Stomach (tissue), 4 donors: ENCODE measurements around the gene ITPR1.

Experiments used
- POLR2AphosphoS5 ChIP-seq, 3 donors: sonication (generic); formaldehyde crosslinking; IDR thresholded peaks; one replicate each; pipeline ENCODE4 v1.6.1; 2016; ENCODE audit warnings: antibody characterized with exemption in 3 of 3
- TF ChIP-seq, protein P1 (sequence below), 7 experiments: fragments of 450-650 bp in 4 of 7; fragments of 200-600 bp in 3 of 7; sonication (generic) in 3 of 7; IDR thresholded peaks; one replicate each; pipeline ENCODE4 v1.5.1; 2016 to 2019; ENCODE audit warnings: antibody characterized with exemption in 7 of 7, control low read depth in 2 of 7, mild to moderate bottlenecking in 1 of 7

DNA sequence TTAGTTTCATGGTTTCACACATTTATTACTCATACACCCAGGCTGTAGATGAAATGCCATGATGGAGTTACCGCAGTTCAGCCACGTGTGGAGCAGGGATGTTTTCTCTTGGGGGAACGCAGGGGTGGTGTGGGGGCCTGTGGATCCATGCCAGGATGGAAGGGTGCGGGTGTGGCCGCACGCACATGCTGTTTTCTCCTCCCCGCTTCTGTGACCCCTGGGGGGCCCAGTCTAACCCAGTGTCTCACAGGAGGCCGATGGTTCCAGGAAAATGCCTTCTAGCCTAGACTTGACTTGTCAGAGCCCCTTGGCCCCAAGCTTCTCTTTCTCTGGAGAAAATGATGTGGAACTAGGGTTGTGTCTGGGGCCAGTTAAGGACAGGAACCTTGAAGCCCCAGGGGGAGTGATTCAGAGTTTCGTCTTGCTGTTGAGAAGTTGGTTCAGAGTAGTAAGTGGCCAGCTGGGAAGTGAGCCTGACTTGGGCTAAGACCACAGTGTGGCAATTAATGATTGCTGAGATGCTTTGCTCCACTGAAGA, 245.7 kb downstream of the ITPR1 start:
- TF ChIP-seq, protein P1, sequence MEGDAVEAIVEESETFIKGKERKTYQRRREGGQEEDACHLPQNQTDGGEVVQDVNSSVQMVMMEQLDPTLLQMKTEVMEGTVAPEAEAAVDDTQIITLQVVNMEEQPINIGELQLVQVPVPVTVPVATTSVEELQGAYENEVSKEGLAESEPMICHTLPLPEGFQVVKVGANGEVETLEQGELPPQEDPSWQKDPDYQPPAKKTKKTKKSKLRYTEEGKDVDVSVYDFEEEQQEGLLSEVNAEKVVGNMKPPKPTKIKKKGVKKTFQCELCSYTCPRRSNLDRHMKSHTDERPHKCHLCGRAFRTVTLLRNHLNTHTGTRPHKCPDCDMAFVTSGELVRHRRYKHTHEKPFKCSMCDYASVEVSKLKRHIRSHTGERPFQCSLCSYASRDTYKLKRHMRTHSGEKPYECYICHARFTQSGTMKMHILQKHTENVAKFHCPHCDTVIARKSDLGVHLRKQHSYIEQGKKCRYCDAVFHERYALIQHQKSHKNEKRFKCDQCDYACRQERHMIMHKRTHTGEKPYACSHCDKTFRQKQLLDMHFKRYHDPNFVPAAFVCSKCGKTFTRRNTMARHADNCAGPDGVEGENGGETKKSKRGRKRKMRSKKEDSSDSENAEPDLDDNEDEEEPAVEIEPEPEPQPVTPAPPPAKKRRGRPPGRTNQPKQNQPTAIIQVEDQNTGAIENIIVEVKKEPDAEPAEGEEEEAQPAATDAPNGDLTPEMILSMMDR (IDR thresholded peaks at IDR 0.05), result no peak
- TF ChIP-seq POLR2AphosphoS5 (IDR thresholded peaks at IDR 0.05), result no peak
